HCT116 (cell line): ENCODE results near the gene TINCR. TPM values are rescaled to one million over a fixed set of nuclear protein-coding genes. Genes with fewer than 3 reads are reported as not detected.

ENCODE experiments used
- ATAC-seq: fragments of 200-7000 bp; cut with Tn5 transposase; 2 replicates; pipeline ENCODE4 v1.9.1; 2020; ENCODE audit warnings: mild to moderate bottlenecking, moderate library complexity
- BruUV-seq: library from RNA; stranded (reverse); fragments of 400-500 nt; replicated peaks from 2 replicates; lab custom pipeline; 2021; lab: Mats Ljungman, UMichigan
- CTCF ChIA-PET: fragments of 300-600 bp; sonication (Branson Sonifier 250); formaldehyde crosslinking; loops from one replicate; lab custom pipeline; 2021; ENCODE audit warnings: antibody characterized with exemption; lab: Charles Lee
- POLR2A ChIA-PET: fragments of 300-600, 350-600 bp; sonication (Branson Sonifier 250); formaldehyde crosslinking; loops from one replicate; lab custom pipeline; 2021; ENCODE audit warnings: antibody characterized with exemption; lab: Charles Lee
- RAD21 ChIA-PET, 2 experiments: fragments of 300-600 bp; sonication (Branson Sonifier 250); formaldehyde crosslinking; loops; one replicate each; lab custom pipeline; 2023; ENCODE audit warnings: low total read pairs in 2 of 2; ENCODE audit not compliant: uncharacterized antibody in 2 of 2, unreplicated experiment in 2 of 2, low non-redundant PET in 1 of 2; lab: Charles Lee
- DNase-seq: peaks from one replicate; pipeline ENCODE4 v3.0.0-alpha.2; 2010; ENCODE audit warnings: low read depth, low spot score
- H2AFZ ChIP-seq: fragments of 200-600 bp; shearing (Covaris generic), sonication (generic); 2 replicates; pipeline ENCODE4 v1.6.1; 2017; ENCODE audit warnings: low read depth, mixed run types, mixed read lengths, antibody characterized with exemption, low read length; ENCODE audit not compliant: poor library complexity, severe bottlenecking
- H3K27ac ChIP-seq: 2 replicates; pipeline ENCODE4 v1.5.1; 2012; ENCODE audit warnings: low read depth, low read length
- H3K27me3 ChIP-seq: fragments of 200-600 bp; sonication (generic); 2 replicates; pipeline ENCODE4 v1.6.1; 2016; ENCODE audit warnings: mixed run types, low read length, mixed read lengths; ENCODE audit not compliant: insufficient read depth
- H3K36me3 ChIP-seq, 2 experiments: fragments of 200-500 bp in 1 of 2; fragments of 200-600 bp in 1 of 2; sonication (Bioruptor generic) in 1 of 2; sonication (generic) in 1 of 2; 2 replicates each; pipeline versions ENCODE4 v1.5.1 to v1.6.1; 2014 to 2016; ENCODE audit warnings: low read length in 2 of 2, inconsistent platforms in 1 of 2, mixed read lengths in 1 of 2, mixed run types in 1 of 2; ENCODE audit not compliant: insufficient read depth in 2 of 2, control insufficient read depth in 1 of 2
- H3K4me1 ChIP-seq, 2 experiments: fragments of 200-600 bp in 1 of 2; sonication (generic) in 1 of 2; 2 replicates each; pipeline versions ENCODE4 v1.5.1 to v1.6.1; 2012 to 2017; ENCODE audit warnings: low read length in 2 of 2, inconsistent platforms in 1 of 2, mild to moderate bottlenecking in 1 of 2, mixed read lengths in 1 of 2, mixed run types in 1 of 2, moderate library complexity in 1 of 2; ENCODE audit not compliant: insufficient read depth in 2 of 2, control insufficient read depth in 1 of 2
- H3K4me2 ChIP-seq: fragments of 200-600 bp; sonication (generic); 2 replicates; pipeline ENCODE4 v1.6.1; 2017; ENCODE audit warnings: mixed run types, low read length, mixed read lengths
- H3K4me3 ChIP-seq, 2 experiments: fragments of 200-600 bp in 1 of 2; sonication (generic) in 1 of 2; replicated peaks in 1 of 2; 2 replicates each; pipeline ENCODE4 v1.5.1; 2011 to 2016; ENCODE audit warnings: low read length in 2 of 2, control low read depth in 1 of 2, low read depth in 1 of 2, mild to moderate bottlenecking in 1 of 2, mixed read lengths in 1 of 2, mixed run types in 1 of 2
- H3K79me2 ChIP-seq: fragments of 200-600 bp; sonication (generic); 2 replicates; pipeline ENCODE4 v1.6.1; 2017; ENCODE audit warnings: mild to moderate bottlenecking, mixed run types, low read length, moderate library complexity, mixed read lengths; ENCODE audit not compliant: insufficient read depth
- H3K9ac ChIP-seq: fragments of 200-600 bp; sonication (generic); 2 replicates; pipeline ENCODE4 v1.6.1; 2016; ENCODE audit warnings: low read length, mixed read lengths
- H3K9me2 ChIP-seq: fragments of 200-600 bp; sonication (generic), shearing (Covaris generic); 2 replicates; pipeline ENCODE4 v1.6.1; 2017; ENCODE audit warnings: mixed run types, mild to moderate bottlenecking, moderate library complexity; ENCODE audit not compliant: insufficient read depth
- H3K9me3 ChIP-seq, 2 experiments: fragments of 200-500 bp in 1 of 2; fragments of 200-600 bp in 1 of 2; sonication (Bioruptor generic) in 1 of 2; sonication (generic) in 1 of 2; 2 replicates each; pipeline ENCODE4 v1.6.1; 2014 to 2017; ENCODE audit warnings: low read length in 2 of 2, mixed read lengths in 2 of 2, inconsistent platforms in 1 of 2, low read depth in 1 of 2, mild to moderate bottlenecking in 1 of 2, mixed run types in 1 of 2, moderate library complexity in 1 of 2; ENCODE audit not compliant: control insufficient read depth in 1 of 2, insufficient read depth in 1 of 2
- H4K20me1 ChIP-seq: fragments of 200-600 bp; sonication (generic), shearing (Covaris generic); 2 replicates; pipeline ENCODE4 v1.6.1; 2017; ENCODE audit warnings: mixed run types, mild to moderate bottlenecking, moderate library complexity; ENCODE audit not compliant: insufficient read depth
- CEBPB ChIP-seq: IDR thresholded peaks from 2 replicates; pipeline ENCODE4 v1.6.1; 2012; ENCODE audit warnings: low read depth
- ELF1 ChIP-seq: IDR thresholded peaks from 2 replicates; pipeline ENCODE4 v1.6.1; 2012; ENCODE audit warnings: low read depth, borderline replicate concordance
- EZH2 ChIP-seq: fragments of 200-600 bp; sonication (generic); IDR thresholded peaks from 2 replicates; pipeline ENCODE4 v1.6.1; 2017; ENCODE audit warnings: antibody characterized with exemption, mixed run types
- EZH2phosphoT487 ChIP-seq: fragments of 200-600 bp; IDR thresholded peaks from 2 replicates; pipeline ENCODE4 v1.6.1; 2018; ENCODE audit warnings: antibody characterized with exemption, borderline replicate concordance
- JUND ChIP-seq: IDR thresholded peaks from 2 replicates; pipeline ENCODE4 v1.6.1; 2012
- POLR2A ChIP-seq: IDR thresholded peaks from 2 replicates; pipeline ENCODE4 v1.7.0; 2011; ENCODE audit warnings: borderline replicate concordance; ENCODE audit not compliant: insufficient read depth, insufficient read length; ENCODE audit errors: extremely low read depth
- POLR2AphosphoS5 ChIP-seq: IDR thresholded peaks from 2 replicates; pipeline ENCODE4 v1.6.1; 2011; ENCODE audit warnings: mild to moderate bottlenecking, low read depth, low read length, moderate library complexity
- RAD21 ChIP-seq: IDR thresholded peaks from 2 replicates; pipeline ENCODE4 v1.6.1; 2012; ENCODE audit warnings: low read depth, mild to moderate bottlenecking
- SIN3A ChIP-seq: IDR thresholded peaks from 2 replicates; pipeline ENCODE4 v1.6.1; 2012; ENCODE audit warnings: low read depth
- SP1 ChIP-seq: IDR thresholded peaks from 2 replicates; pipeline ENCODE4 v1.6.1; 2012; ENCODE audit warnings: low read depth
- SRF ChIP-seq: IDR thresholded peaks from 2 replicates; pipeline ENCODE4 v1.6.1; 2012; ENCODE audit warnings: low read depth
- TCF7L2 ChIP-seq: IDR thresholded peaks from 2 replicates; pipeline ENCODE4 v1.7.0; 2011; ENCODE audit warnings: borderline replicate concordance, inconsistent platforms; ENCODE audit not compliant: insufficient read depth, insufficient read length; ENCODE audit errors: extremely low read depth
- YY1 ChIP-seq: IDR thresholded peaks from 2 replicates; pipeline ENCODE4 v1.6.1; 2011; ENCODE audit warnings: low read length, low read depth, moderate library complexity, mild to moderate bottlenecking; ENCODE audit not compliant: insufficient replicate concordance; ENCODE audit errors: extremely low read depth
- ZBTB33 ChIP-seq: IDR thresholded peaks from 2 replicates; pipeline ENCODE4 v1.6.1; 2011; ENCODE audit warnings: mild to moderate bottlenecking, low read length, moderate library complexity; ENCODE audit not compliant: insufficient replicate concordance; ENCODE audit errors: extremely low read depth
- intact Hi-C: fragments of 100-400 bp; cut with micrococcal nuclease; formaldehyde crosslinking; loops from 2 replicates; pipeline ENCODE4 v1.10.0; 2022
- total RNA-seq: library from RNA; stranded (reverse); gene quantifications from one replicate; pipeline ENCODE4 v1.2.1, GENCODE V29; 2021; ENCODE audit not compliant: unreplicated experiment
- TF ChIP-seq, protein P1 (sequence below): IDR thresholded peaks from 2 replicates; pipeline ENCODE4 v1.6.1; 2012
- TF ChIP-seq, protein P2 (sequence below), 3 experiments: fragments of 200-600 bp in 1 of 3; sonication (generic) in 1 of 3; IDR thresholded peaks in 2 of 3; conservative IDR thresholded peaks in 1 of 3; 2 replicates each; pipeline ENCODE4 v1.5.1; 2012 to 2017; ENCODE audit warnings: low read depth in 2 of 3, low read length in 2 of 3, antibody characterized with exemption in 1 of 3, borderline replicate concordance in 1 of 3, control low read depth in 1 of 3, mild to moderate bottlenecking in 1 of 3, mixed read lengths in 1 of 3, mixed run types in 1 of 3, moderate library complexity in 1 of 3; ENCODE audit not compliant: insufficient read depth in 1 of 3

Gene TINCR
- total RNA-seq, 1 experiment from 2014 or later = 6.1 TPM

- DNase-seq (no peak), ATAC-seq (no peak)
- Histone ChIP-seq H3K9me3 (no peaks in the 10 kb centered on the region), H3K4me2 (no peak overlapping the region), H3K4me1 (no peaks in the 10 kb centered on the region), H4K20me1 (peaks cover 4% of the 10 kb centered on the region; the same call in 1 of the 2 replicates), H3K36me3 (peaks cover 75% of the 10 kb centered on the region in 2 experiments), H3K27me3 (no peaks in the 10 kb centered on the region), H2AFZ (no peak overlapping the region), H3K9ac (no peak overlapping the region), H3K4me3 (no peak overlapping the region), H3K27ac (no peak overlapping the region), H3K79me2 (peaks cover 79% of the 10 kb centered on the region), H3K9me2 (no peaks in the 10 kb centered on the region)
- intact Hi-C loops = no loop called here
- CTCF ChIA-PET = no interaction called here
- RAD21 ChIA-PET = no interaction called here
- TF ChIP-seq SRF = no peak
- POLR2A ChIA-PET = no interaction called here
- no TSS peak for BruUV-seq
These were observed 35.9 kb upstream of the TINCR start for GRCh38 chr19:5603626-5604025.

- Histone ChIP-seq H3K9ac (no peak overlapping the region), H3K79me2 (peaks cover 69% of the 10 kb centered on the region), H3K9me3 (no peaks in the 10 kb centered on the region), H3K27me3 (no peaks in the 10 kb centered on the region), H3K9me2 (no peaks in the 10 kb centered on the region), H3K36me3 (peaks cover 76 to 79% of the 10 kb centered on the region in 2 experiments), H3K4me3 (no peak overlapping the region), H4K20me1 (peaks cover 4% of the 10 kb centered on the region; the same call in 1 of the 2 replicates), H3K4me1 (no peaks in the 10 kb centered on the region), H3K27ac (no peak overlapping the region), H2AFZ (no peak overlapping the region), H3K4me2 (no peak overlapping the region)
- intact Hi-C loops = no loop called here
- ChIA-PET POLR2A (no interaction called here), CTCF (no interaction called here), RAD21 (no interaction called here)
- DNase-seq (no peak), ATAC-seq (no peak)
- TF ChIP-seq POLR2AphosphoS5 = no peak
- TF ChIP-seq EZH2 = no peak
- TF ChIP-seq ZBTB33 = no peak
- no peak for TF ChIP-seq EZH2phosphoT487
- TF ChIP-seq POLR2A = no peak
- no peak for TF ChIP-seq TCF7L2
- no peak for TF ChIP-seq JUND
- TF ChIP-seq SRF = no peak
- TF ChIP-seq, protein P1, sequence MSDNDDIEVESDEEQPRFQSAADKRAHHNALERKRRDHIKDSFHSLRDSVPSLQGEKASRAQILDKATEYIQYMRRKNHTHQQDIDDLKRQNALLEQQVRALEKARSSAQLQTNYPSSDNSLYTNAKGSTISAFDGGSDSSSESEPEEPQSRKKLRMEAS = no peak
- no peak for TF ChIP-seq ELF1
- no peak for TF ChIP-seq SIN3A
- no peak for TF ChIP-seq CEBPB
- TF ChIP-seq, protein P2, sequence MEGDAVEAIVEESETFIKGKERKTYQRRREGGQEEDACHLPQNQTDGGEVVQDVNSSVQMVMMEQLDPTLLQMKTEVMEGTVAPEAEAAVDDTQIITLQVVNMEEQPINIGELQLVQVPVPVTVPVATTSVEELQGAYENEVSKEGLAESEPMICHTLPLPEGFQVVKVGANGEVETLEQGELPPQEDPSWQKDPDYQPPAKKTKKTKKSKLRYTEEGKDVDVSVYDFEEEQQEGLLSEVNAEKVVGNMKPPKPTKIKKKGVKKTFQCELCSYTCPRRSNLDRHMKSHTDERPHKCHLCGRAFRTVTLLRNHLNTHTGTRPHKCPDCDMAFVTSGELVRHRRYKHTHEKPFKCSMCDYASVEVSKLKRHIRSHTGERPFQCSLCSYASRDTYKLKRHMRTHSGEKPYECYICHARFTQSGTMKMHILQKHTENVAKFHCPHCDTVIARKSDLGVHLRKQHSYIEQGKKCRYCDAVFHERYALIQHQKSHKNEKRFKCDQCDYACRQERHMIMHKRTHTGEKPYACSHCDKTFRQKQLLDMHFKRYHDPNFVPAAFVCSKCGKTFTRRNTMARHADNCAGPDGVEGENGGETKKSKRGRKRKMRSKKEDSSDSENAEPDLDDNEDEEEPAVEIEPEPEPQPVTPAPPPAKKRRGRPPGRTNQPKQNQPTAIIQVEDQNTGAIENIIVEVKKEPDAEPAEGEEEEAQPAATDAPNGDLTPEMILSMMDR (IDR thresholded peaks at IDR 0.05 in 2 of 3, conservative IDR thresholded peaks at IDR 0.05 in 1 of 3; ENCODE audit: borderline replicate concordance in 1 of 3, insufficient read depth in 1 of 3, low read depth in 2 of 3, low read length in 2 of 3) = no peak
- no peak for TF ChIP-seq SP1
- no peak for TF ChIP-seq YY1
- TF ChIP-seq RAD21 = no peak
- no TSS peak for BruUV-seq
These were observed 33.0 kb upstream of the TINCR start for GRCh38 chr19:5600797-5601196.
